H1 (cell line): ENCODE measurements around the gene SCAMP2. TPM values are rescaled to one million over a fixed set of nuclear protein-coding genes. Genes with fewer than 3 reads are reported as not detected.

Experiments
- CTCF ChIA-PET: fragments of 300-600 bp; sonication (Branson Sonifier 250); formaldehyde crosslinking; loops from one replicate; lab custom pipeline; 2021; ENCODE audit not compliant: partially characterized antibody; lab: Charles Lee
- POLR2A ChIA-PET: fragments of 300-600 bp; sonication (Branson Sonifier 250); formaldehyde crosslinking; loops from one replicate; lab custom pipeline; 2021; ENCODE audit warnings: inconsistent platforms; ENCODE audit not compliant: partially characterized antibody; lab: Charles Lee
- DNase-seq, 2 experiments: peaks; one replicate each; pipeline versions ENCODE4 v3.0.0 to v3.0.0-alpha.2; 2010 to 2022; ENCODE audit warnings: low spot score in 2 of 2, low read depth in 1 of 2, mixed read lengths in 1 of 2
- FAIRE-seq: peaks from 2 replicates; lab custom pipeline; 2011; peaks lifted over from hg19 to GRCh38; lab: Jason Lieb, UNC
- H2AFZ ChIP-seq: 2 replicates; pipeline ENCODE4 v1.8.1; 2012; ENCODE audit warnings: low read length, inconsistent platforms
- H2AK5ac ChIP-seq: 2 replicates; pipeline ENCODE4 v1.6.1; 2013; ENCODE audit warnings: low read depth, low read length
- H2BK120ac ChIP-seq: replicated peaks from 2 replicates; pipeline ENCODE3; 2013; ENCODE audit warnings: low read depth, low read length, inconsistent platforms
- H2BK12ac ChIP-seq: 2 replicates; pipeline ENCODE4 v1.6.1; 2013; ENCODE audit warnings: low read depth, low read length
- H2BK15ac ChIP-seq: 2 replicates; pipeline ENCODE4 v1.6.1; 2013; ENCODE audit warnings: low read length
- H2BK20ac ChIP-seq: 2 replicates; pipeline ENCODE4 v1.6.1; 2013; ENCODE audit warnings: low read length
- H2BK5ac ChIP-seq: 2 replicates; pipeline ENCODE4 v1.6.1; 2013; ENCODE audit warnings: low read depth, low read length
- H3K14ac ChIP-seq: 2 replicates; pipeline ENCODE4 v1.6.1; 2013; ENCODE audit warnings: inconsistent platforms; ENCODE audit not compliant: insufficient read length
- H3K18ac ChIP-seq: 2 replicates; pipeline ENCODE4 v1.6.1; 2013; ENCODE audit warnings: low read length; ENCODE audit errors: extremely low read depth
- H3K23ac ChIP-seq: 2 replicates; pipeline ENCODE4 v1.6.1; 2013; ENCODE audit warnings: inconsistent platforms; ENCODE audit not compliant: insufficient read length
- H3K23me2 ChIP-seq: 2 replicates; pipeline ENCODE4 v1.6.1; 2013; ENCODE audit warnings: low read depth, low read length
- H3K27ac ChIP-seq: 2 replicates; pipeline ENCODE4 v1.6.1; 2011; ENCODE audit warnings: low read depth, low read length, inconsistent platforms
- H3K27me3 ChIP-seq, 4 experiments: replicated peaks in 1 of 4; 1 replicate in 1 of 4; 2 replicates in 3 of 4; pipeline versions ENCODE4 v1.6.1 to v1.8.1; 2011 to 2013; ENCODE audit warnings: low read length in 3 of 4, mild to moderate bottlenecking in 3 of 4, inconsistent platforms in 2 of 4, mixed read lengths in 2 of 4, moderate library complexity in 1 of 4; ENCODE audit not compliant: control insufficient read depth in 3 of 4, insufficient read depth in 3 of 4; ENCODE audit errors: extremely low read depth in 1 of 4
- H3K36me3 ChIP-seq, 4 experiments: 2 replicates each; pipeline versions ENCODE4 v1.6.1 to v1.8.1; 2011 to 2013; ENCODE audit warnings: mild to moderate bottlenecking in 4 of 4, low read length in 3 of 4, moderate library complexity in 2 of 4, control low read depth in 1 of 4, inconsistent platforms in 1 of 4; ENCODE audit not compliant: insufficient read depth in 4 of 4, control insufficient read depth in 2 of 4
- H3K4ac ChIP-seq: replicated peaks from 2 replicates; pipeline ENCODE3; 2013; ENCODE audit warnings: low read length, low read depth, mixed read lengths, inconsistent platforms; ENCODE audit not compliant: insufficient read length
- H3K4me1 ChIP-seq, 4 experiments: replicated peaks in 1 of 4; 1 replicate in 1 of 4; 2 replicates in 3 of 4; pipeline versions ENCODE4 v1.6.1 to v1.8.1; 2011 to 2013; ENCODE audit warnings: low read length in 3 of 4, inconsistent platforms in 2 of 4, mixed read lengths in 1 of 4; ENCODE audit not compliant: insufficient read depth in 4 of 4, control insufficient read depth in 3 of 4
- H3K4me2 ChIP-seq, 2 experiments: 2 replicates each; pipeline versions ENCODE4 v1.6.1 to v1.8.1; 2011 to 2013; ENCODE audit warnings: low read depth in 2 of 2, low read length in 2 of 2, control low read depth in 1 of 2, inconsistent platforms in 1 of 2, mild to moderate bottlenecking in 1 of 2; ENCODE audit not compliant: insufficient read depth in 1 of 2
- H3K4me3 ChIP-seq, 4 experiments: fragments of 200-600, 300-600 bp in 1 of 4; sonication (generic), shearing (Covaris generic), sonication (Bioruptor Twin) in 1 of 4; 2 replicates each; pipeline versions ENCODE4 v1.5.1 to v1.8.1; 2011 to 2016; ENCODE audit warnings: low read length in 4 of 4, low read depth in 3 of 4, control low read depth in 2 of 4, inconsistent platforms in 2 of 4, mild to moderate bottlenecking in 2 of 4, mixed read lengths in 1 of 4, moderate library complexity in 1 of 4; ENCODE audit not compliant: insufficient read depth in 2 of 4; ENCODE audit errors: extremely low read depth in 1 of 4
- H3K56ac ChIP-seq: replicated peaks from 2 replicates; pipeline ENCODE3; 2013; ENCODE audit warnings: low read depth, mild to moderate bottlenecking, mixed read lengths, low read length, inconsistent platforms; ENCODE audit not compliant: insufficient read length
- H3K79me1 ChIP-seq: 2 replicates; pipeline ENCODE4 v1.6.1; 2013; ENCODE audit warnings: low read depth, low read length, control low read depth
- H3K79me2 ChIP-seq, 2 experiments: 2 replicates each; pipeline versions ENCODE4 v1.6.1 to v1.8.1; 2012 to 2013; ENCODE audit warnings: low read length in 2 of 2, mild to moderate bottlenecking in 2 of 2, inconsistent platforms in 1 of 2; ENCODE audit not compliant: insufficient read depth in 2 of 2, control insufficient read depth in 1 of 2
- H3K9ac ChIP-seq, 4 experiments: replicated peaks in 1 of 4; 1 replicate in 1 of 4; 2 replicates in 3 of 4; pipeline versions ENCODE4 v1.6.1 to v1.8.1; 2011 to 2013; ENCODE audit warnings: low read depth in 3 of 4, low read length in 3 of 4, control low read depth in 2 of 4, mild to moderate bottlenecking in 2 of 4, moderate library complexity in 2 of 4, inconsistent platforms in 1 of 4; ENCODE audit errors: extremely low read depth in 1 of 4
- H3K9me3 ChIP-seq, 2 experiments: 2 replicates each; pipeline versions ENCODE4 v1.6.1 to v1.8.1; 2012 to 2013; ENCODE audit warnings: mild to moderate bottlenecking in 2 of 2, moderate library complexity in 2 of 2, control low read depth in 1 of 2, inconsistent platforms in 1 of 2, low read depth in 1 of 2, low read length in 1 of 2, mixed read lengths in 1 of 2; ENCODE audit not compliant: insufficient read depth in 2 of 2
- H4K20me1 ChIP-seq, 2 experiments: replicated peaks in 1 of 2; 2 replicates each; pipeline versions ENCODE3 to v1.8.1; 2011 to 2013; ENCODE audit warnings: inconsistent platforms in 2 of 2, low read length in 2 of 2, mild to moderate bottlenecking in 1 of 2; ENCODE audit not compliant: insufficient read depth in 2 of 2, control insufficient read depth in 1 of 2
- H4K5ac ChIP-seq: 2 replicates; pipeline ENCODE4 v1.6.1; 2013; ENCODE audit warnings: low read length, low read depth, mixed read lengths, inconsistent platforms; ENCODE audit not compliant: insufficient read length
- H4K8ac ChIP-seq: 2 replicates; pipeline ENCODE4 v1.8.0; 2013; ENCODE audit warnings: mild to moderate bottlenecking, moderate library complexity, low read length, inconsistent platforms; ENCODE audit not compliant: insufficient read depth; ENCODE audit errors: extremely low read depth
- H4K91ac ChIP-seq: replicated peaks from 2 replicates; pipeline ENCODE3; 2013; ENCODE audit warnings: low read length, mixed read lengths, inconsistent platforms; ENCODE audit not compliant: insufficient read length
- ASH2L ChIP-seq: fragments of 200-600, 300-600 bp; sonication (generic); IDR thresholded peaks from one replicate; pipeline ENCODE4 v1.7.1; 2017; ENCODE audit warnings: low read length
- ATF3 ChIP-seq: IDR thresholded peaks from 2 replicates; pipeline ENCODE4 v1.6.1; 2011; ENCODE audit warnings: low read depth, mild to moderate bottlenecking, low read length; ENCODE audit not compliant: insufficient read depth
- JUND ChIP-seq: IDR thresholded peaks from 2 replicates; pipeline ENCODE4 v1.6.1; 2011; ENCODE audit warnings: mild to moderate bottlenecking, improper control_type of control experiment, low read length
- KDM1A ChIP-seq: fragments of 200-600, 300-600 bp; sonication (generic); IDR thresholded peaks from 2 replicates; pipeline ENCODE4 v1.7.1; 2016; ENCODE audit warnings: mild to moderate bottlenecking, low read length, borderline replicate concordance
- PHF8 ChIP-seq: fragments of 200-600 bp; sonication (generic); conservative IDR thresholded peaks from 2 replicates; pipeline ENCODE4 v1.7.1; 2012; ENCODE audit warnings: low read depth, mild to moderate bottlenecking, inconsistent platforms, low read length, moderate library complexity
- YY1 ChIP-seq: IDR thresholded peaks from 2 replicates; pipeline ENCODE4 v1.6.1; 2011; ENCODE audit warnings: low read depth, mild to moderate bottlenecking, low read length
- WGBS, 2 experiments: shearing (Covaris generic) in 1 of 2; methylation state at CpG; one replicate each; pipeline versions ENCODE4 v1.1.6 to v1.1.7; 2013 to 2015; ENCODE audit warnings: low lambda C conversion rate in 2 of 2, mixed read lengths in 2 of 2, inconsistent platforms in 1 of 2, low coverage in 1 of 2, missing lambda C conversion rate in 1 of 2; ENCODE audit not compliant: insufficient replicate concordance in 2 of 2, insufficient coverage in 1 of 2, insufficient read length in 1 of 2; ENCODE audit errors: extremely low coverage in 1 of 2, missing lambda C conversion rate in 1 of 2; 5-methylcytosine and 5-hydroxymethylcytosine counted together
- polyA plus RNA-seq, 7 experiments: library from polyadenylated mRNA; depleted of rRNA in 3 of 7; stranded (reverse) in 5 of 7; unstranded in 2 of 7; fragments of >200 nt in 5 of 7; fragments of 200-250 nt in 2 of 7; gene quantifications; 1 replicate in 5 of 7; 2 replicates in 1 of 7; 4 replicates in 1 of 7; pipeline versions ENCODE4 v1.2.1 to v1.2.3, GENCODE V29; 2011 to 2013; ENCODE audit warnings: missing spikeins in 2 of 7, mixed read lengths in 2 of 7
- total RNA-seq: library from RNA; stranded (reverse); fragmentation: NEBNext Ultra II Directional; extraction: Animal tissue kit (Norgen Biotek cat#: 25700); gene quantifications from 2 replicates; pipeline ENCODE4 v1.2.1, GENCODE V29; 2021
- TF ChIP-seq, protein P1 (sequence below), 3 experiments: IDR thresholded peaks; 1 replicate in 2 of 3; 2 replicates in 1 of 3; pipeline versions ENCODE4 v1.5.1 to v1.6.1; 2011; ENCODE audit warnings: low read length in 3 of 3, mild to moderate bottlenecking in 3 of 3, inconsistent platforms in 2 of 3, low read depth in 1 of 3, moderate library complexity in 1 of 3; ENCODE audit not compliant: insufficient read depth in 1 of 3; ENCODE audit errors: control extremely low read depth in 1 of 3
- TF ChIP-seq, protein P2 (sequence below): IDR thresholded peaks from 2 replicates; pipeline ENCODE4 v1.6.1; 2012; ENCODE audit warnings: inconsistent platforms

SCAMP2 gene
- total and polyA plus RNA-seq, 2 of the 8 experiments (the other 6 are each of a cell fraction or from before 2014, with no cell fraction given) = 41.7 to 131 TPM

- no peak for DNase-seq
- no peak overlapping the region for H4K91ac ChIP-seq
- H2BK12ac ChIP-seq = no peak overlapping the region
- H3K23me2 ChIP-seq = no peaks in the 10 kb centered on the region
- peaks cover 0 to 6% of the 10 kb centered on the region in 2 experiments for H4K20me1 ChIP-seq
- H3K18ac ChIP-seq = no peak overlapping the region
- no peaks in the 10 kb centered on the region for H3K9me3 ChIP-seq
- H2AFZ ChIP-seq = no peak overlapping the region
- no peak overlapping the region for H3K23ac ChIP-seq
- TF ChIP-seq JUND (no peak), YY1 (no peak), KDM1A (no peak), ASH2L (no peak), PHF8 (no peak), ATF3 (no peak)
- TF ChIP-seq, protein P1, sequence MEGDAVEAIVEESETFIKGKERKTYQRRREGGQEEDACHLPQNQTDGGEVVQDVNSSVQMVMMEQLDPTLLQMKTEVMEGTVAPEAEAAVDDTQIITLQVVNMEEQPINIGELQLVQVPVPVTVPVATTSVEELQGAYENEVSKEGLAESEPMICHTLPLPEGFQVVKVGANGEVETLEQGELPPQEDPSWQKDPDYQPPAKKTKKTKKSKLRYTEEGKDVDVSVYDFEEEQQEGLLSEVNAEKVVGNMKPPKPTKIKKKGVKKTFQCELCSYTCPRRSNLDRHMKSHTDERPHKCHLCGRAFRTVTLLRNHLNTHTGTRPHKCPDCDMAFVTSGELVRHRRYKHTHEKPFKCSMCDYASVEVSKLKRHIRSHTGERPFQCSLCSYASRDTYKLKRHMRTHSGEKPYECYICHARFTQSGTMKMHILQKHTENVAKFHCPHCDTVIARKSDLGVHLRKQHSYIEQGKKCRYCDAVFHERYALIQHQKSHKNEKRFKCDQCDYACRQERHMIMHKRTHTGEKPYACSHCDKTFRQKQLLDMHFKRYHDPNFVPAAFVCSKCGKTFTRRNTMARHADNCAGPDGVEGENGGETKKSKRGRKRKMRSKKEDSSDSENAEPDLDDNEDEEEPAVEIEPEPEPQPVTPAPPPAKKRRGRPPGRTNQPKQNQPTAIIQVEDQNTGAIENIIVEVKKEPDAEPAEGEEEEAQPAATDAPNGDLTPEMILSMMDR (IDR thresholded peaks at IDR 0.05; ENCODE audit: control extremely low read depth in 1 of 3, insufficient read depth in 1 of 3, low read depth in 1 of 3, low read length in 3 of 3) = no peak
- TF ChIP-seq, protein P2, sequence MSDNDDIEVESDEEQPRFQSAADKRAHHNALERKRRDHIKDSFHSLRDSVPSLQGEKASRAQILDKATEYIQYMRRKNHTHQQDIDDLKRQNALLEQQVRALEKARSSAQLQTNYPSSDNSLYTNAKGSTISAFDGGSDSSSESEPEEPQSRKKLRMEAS = no peak
- H3K14ac ChIP-seq = no peak overlapping the region
- no peak overlapping the region for H3K4ac ChIP-seq
- H3K36me3 ChIP-seq = peaks cover 4 to 27% (median 15%) of the 10 kb centered on the region in 4 experiments; a peak in 6 of 8 replicates
- no peak for FAIRE-seq
- ChIA-PET CTCF (interaction anchor here (0.6 to 2.0 kb wide), 6 partner anchors 12 to 752 kb away, joined by 3 to 9 read pairs (median 4); no protein-coding TSS in a partner anchor), POLR2A (interaction anchor here (0.5 to 1.1 kb wide), 2 partner anchors 38 to 202 kb away, joined by 3 to 4 read pairs; partner anchors contain the start of gene MPI)
- WGBS, 2 experiments = 93% methylated on average over 7 of the region's 7 CpGs; no CpG with 5 or more reads in 1 of the 2 experiments
- no peak overlapping the region for H3K27ac ChIP-seq
- no peak overlapping the region for H2BK120ac ChIP-seq
- H3K79me2 ChIP-seq = no peaks in the 10 kb centered on the region
- H3K9ac ChIP-seq = no peak overlapping the region
- no peak overlapping the region for H3K56ac ChIP-seq
- H2BK20ac ChIP-seq = no peak overlapping the region
- no peak overlapping the region for H2BK5ac ChIP-seq
- H4K5ac ChIP-seq = no peak overlapping the region
- no peak overlapping the region for H3K4me2 ChIP-seq
- no peak overlapping the region for H4K8ac ChIP-seq
- no peak overlapping the region for H2BK15ac ChIP-seq
- H3K79me1 ChIP-seq = no peaks in the 10 kb centered on the region; the same call in 1 of the 2 replicates
- no peak overlapping the region for H2AK5ac ChIP-seq
- H3K4me3 ChIP-seq = no peak overlapping the region
- H3K4me1 ChIP-seq = peaks cover 0 to 1% (median 0%) of the 10 kb centered on the region in 4 experiments; a peak in 1 of 7 replicates
- H3K27me3 ChIP-seq = no peaks in the 10 kb centered on the region
Observed at GRCh38 chr15:74851960-74852359, 21.2 kb downstream of the SCAMP2 start.
